Heart left ventricle (tissue), 16 donors: ENCODE data around the gene AGPAT2. TPM values are rescaled to one million over a fixed set of nuclear protein-coding genes. Genes with fewer than 3 reads are reported as not detected.
"Not testable (repeated sequence)": the region's sequence is repeated elsewhere in the genome, so short reads cannot be mapped to it uniquely, and the experiment has no call there.

Experiments used
- ATAC-seq, 4 donors: fragments of 200-7000 bp; cut with Tn5 transposase; one replicate each; pipeline ENCODE4 v1.9.1; 2020 to 2022; ENCODE audit warnings: moderate library complexity in 4 of 4, mild to moderate bottlenecking in 3 of 4, moderate number of reproducible peaks in 1 of 4
- DNase-seq, 5 donors: peaks; one replicate each; pipeline ENCODE4 v3.0.0-alpha.2; 2020
- H3K27ac ChIP-seq, 12 donors: fragments of 200-600 bp; sonication (generic) in 4 of 12; one replicate each; pipeline versions ENCODE4 v1.5.0 to v1.8.0; 2016 to 2022; ENCODE audit warnings: mild to moderate bottlenecking in 2 of 12
- H3K27me3 ChIP-seq, 9 donors: fragments of 200-600 bp; sonication (generic) in 2 of 9; one replicate each; pipeline versions ENCODE4 v1.5.1 to v1.8.0; 2016 to 2022; ENCODE audit warnings: mild to moderate bottlenecking in 3 of 9
- H3K36me3 ChIP-seq, 9 donors: fragments of 200-600 bp; sonication (generic) in 2 of 9; one replicate each; pipeline versions ENCODE4 v1.5.0 to v1.8.0; 2018 to 2022; ENCODE audit warnings: mild to moderate bottlenecking in 2 of 9
- H3K4me1 ChIP-seq, 12 donors: fragments of 200-600 bp; sonication (generic) in 4 of 12; one replicate each; pipeline versions ENCODE4 v1.5.0 to v1.8.0; 2016 to 2022; ENCODE audit warnings: mild to moderate bottlenecking in 3 of 12
- H3K4me3 ChIP-seq, 12 donors: fragments of 200-600 bp; sonication (generic) in 4 of 12; one replicate each; pipeline versions ENCODE4 v1.5.0 to v1.8.0; 2017 to 2022; ENCODE audit warnings: mild to moderate bottlenecking in 9 of 12, moderate library complexity in 4 of 12
- H3K9me3 ChIP-seq, 12 donors: fragments of 200-600 bp; sonication (generic) in 4 of 12; one replicate each; pipeline versions ENCODE4 v1.5.0 to v1.8.0; 2016 to 2022; ENCODE audit warnings: mild to moderate bottlenecking in 1 of 12
- POLR2A ChIP-seq, 2 donors: fragments of 450-650 bp; IDR thresholded peaks; one replicate each; pipeline ENCODE4 v1.6.1; 2017; ENCODE audit warnings: antibody characterized with exemption in 2 of 2, mild to moderate bottlenecking in 2 of 2, moderate library complexity in 2 of 2
- WGBS, 4 donors: extraction: QIAGEN DNeasy Blood & Tissue Kit in 2 of 4; methylation state at CpG; one replicate each; pipeline versions ENCODE4 v1.1.5 to v1.1.7; 2013 to 2018; 5-methylcytosine and 5-hydroxymethylcytosine counted together
- intact Hi-C, 10 donors: fragments of 100-400 bp; cut with DNase I; formaldehyde crosslinking; loops; one replicate each; pipeline versions ENCODE4 v1.11.1 to v1.14.2; 2022
- polyA plus RNA-seq, 2 donors: library from polyadenylated mRNA; stranded (reverse); fragments of 200-250 nt; gene quantifications; one replicate each; pipeline ENCODE4 v1.2.3, GENCODE V29; 2013
- total RNA-seq, 9 donors: library from RNA; depleted of rRNA in 2 of 9; stranded (reverse); fragments of >200 nt in 2 of 9; fragmentation: NEBNext Ultra II Directional in 3 of 9; extraction: Animal tissue kit (Norgen Biotek cat#: 25700) in 3 of 9; gene quantifications; one replicate each; pipeline versions ENCODE4 v1.1.0 to v1.2.4, GENCODE V29; 2016 to 2023
- TF ChIP-seq, protein P1 (sequence below), 12 donors: fragments of 200-600 bp; sonication (generic) in 4 of 12; IDR thresholded peaks; one replicate each; pipeline versions ENCODE4 v1.5.0 to v1.8.0; 2018 to 2022; ENCODE audit warnings: antibody characterized with exemption in 12 of 12, mild to moderate bottlenecking in 5 of 12
- donor health status: ischemic (EF 13 %, LVEDD 7.1; RV severe dilation, severe dysfunction).
- donor health status: healthy with polysubstance abuse.
- donor health status: DM: no; HTN: yes; CAD: no.
- donor health status: DM: no; HTN: no; CAD: no.
- donor health status: ischemic (EF 25% LVEDD 6.9; RV normal size, moderate dysfunction).
- donor health status: ischemic (EF 25% LVEDD 5.7; RV mildly dilated, moderate dysfunction).
- donor health status: healthy.
- donor health status: DM: yes; HTN: yes; CAD: no.
- donor health status: ischemic (EF 35%, LVEDD 5.7; RV mildly dilated, moderate dysfunction).
- donor health status: nonischemic (EF 11% LVEDD 7.7; RV severe dilation, severe dysfunction).
- donor health status: DM: yes; HTN: yes; CAD: no.
- donor health status: PGD.
- donor health status: ischemic (EF 29% LVEDD 5.4; RV normal size, mild dysfunction).
- donor health status: nonischemic (EF 23%, LVEDD 6.1; RV moderate dilation, normal function).

The AGPAT2 gene
- total and polyA plus RNA-seq, 11 donors = 52.4 to 122 (median 69.3) TPM

GRCh38 chr9:136634904-136635303 is 52.4 kb downstream of the AGPAT2 start:
- Histone ChIP-seq H3K9me3 (no peaks in the 10 kb centered on the region), H3K4me3 (no peak overlapping the region), H3K4me1 (peaks cover 0 to 18% (median 9%) of the 10 kb centered on the region in 12 donors), H3K27me3 (peaks cover 0 to 3% (median 0%) of the 10 kb centered on the region in 9 donors), H3K36me3 (no peaks in the 10 kb centered on the region), H3K27ac (no peak overlapping the region)
- WGBS, 4 donors = 89 to 93% (median 91%) methylated on average over 11 of the region's 11 CpGs
- intact Hi-C loops = no loop called here
- DNase-seq = no peak
- TF ChIP-seq, protein P1, sequence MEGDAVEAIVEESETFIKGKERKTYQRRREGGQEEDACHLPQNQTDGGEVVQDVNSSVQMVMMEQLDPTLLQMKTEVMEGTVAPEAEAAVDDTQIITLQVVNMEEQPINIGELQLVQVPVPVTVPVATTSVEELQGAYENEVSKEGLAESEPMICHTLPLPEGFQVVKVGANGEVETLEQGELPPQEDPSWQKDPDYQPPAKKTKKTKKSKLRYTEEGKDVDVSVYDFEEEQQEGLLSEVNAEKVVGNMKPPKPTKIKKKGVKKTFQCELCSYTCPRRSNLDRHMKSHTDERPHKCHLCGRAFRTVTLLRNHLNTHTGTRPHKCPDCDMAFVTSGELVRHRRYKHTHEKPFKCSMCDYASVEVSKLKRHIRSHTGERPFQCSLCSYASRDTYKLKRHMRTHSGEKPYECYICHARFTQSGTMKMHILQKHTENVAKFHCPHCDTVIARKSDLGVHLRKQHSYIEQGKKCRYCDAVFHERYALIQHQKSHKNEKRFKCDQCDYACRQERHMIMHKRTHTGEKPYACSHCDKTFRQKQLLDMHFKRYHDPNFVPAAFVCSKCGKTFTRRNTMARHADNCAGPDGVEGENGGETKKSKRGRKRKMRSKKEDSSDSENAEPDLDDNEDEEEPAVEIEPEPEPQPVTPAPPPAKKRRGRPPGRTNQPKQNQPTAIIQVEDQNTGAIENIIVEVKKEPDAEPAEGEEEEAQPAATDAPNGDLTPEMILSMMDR (IDR thresholded peaks at IDR 0.05) = no peak
- TF ChIP-seq POLR2A (IDR thresholded peaks at IDR 0.05) = no peak
- ATAC-seq = no peak

GRCh38 chr9:136632491-136633106 is 54.7 kb downstream of the AGPAT2 start:
- intact Hi-C loops = not testable (repeated sequence)

DNA sequence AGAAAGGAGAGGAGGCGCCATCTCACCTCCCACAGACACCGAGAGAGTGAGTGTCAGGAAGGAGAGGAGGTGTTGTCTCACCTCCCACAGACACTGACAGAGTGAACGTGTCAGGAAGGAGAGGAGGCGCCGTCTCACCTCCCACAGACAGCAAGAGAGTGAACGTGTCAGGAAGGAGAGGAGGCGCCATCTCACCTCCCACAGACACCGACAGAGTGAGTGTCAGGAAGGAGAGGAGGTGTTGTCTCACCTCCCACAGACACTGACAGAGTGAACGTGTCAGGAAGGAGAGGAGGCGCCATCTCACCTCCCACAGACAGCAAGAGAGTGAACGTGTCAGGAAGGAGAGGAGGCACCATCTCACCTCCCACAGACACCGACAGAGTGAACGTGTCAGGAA is 55.2 kb downstream of the AGPAT2 start:
- intact Hi-C loops, H3K9me3 ChIP-seq, DNase-seq, ATAC-seq, H3K27ac ChIP-seq, H3K27me3 ChIP-seq, H3K36me3 ChIP-seq, H3K4me3 ChIP-seq: not testable (repeated sequence)
- 43 to 57% (median 53%) methylated on average over 6 to 13 of the region's 13 CpGs for WGBS, 4 donors
- peaks cover 0 to 21% (median 9%) of the 10 kb centered on the region in 12 donors for H3K4me1 ChIP-seq

More at GRCh38 chr9:136632491-136633106, 54.7 kb downstream of the AGPAT2 start:
- DNase-seq, H3K9me3 ChIP-seq, H3K36me3 ChIP-seq, ATAC-seq, H3K4me3 ChIP-seq, H3K27ac ChIP-seq, H3K27me3 ChIP-seq: not testable (repeated sequence)
- H3K4me1 ChIP-seq = peaks cover 0 to 19% (median 9%) of the 10 kb centered on the region in 12 donors
- 65 to 73% (median 70%) methylated on average over 36 of the region's 36 CpGs for WGBS, 4 donors

- Histone ChIP-seq H3K4me3 (no peak overlapping the region), H3K4me1 (peaks cover 0 to 28% (median 12%) of the 10 kb centered on the region in 12 donors), H3K36me3 (no peaks in the 10 kb centered on the region), H3K9me3 (no peaks in the 10 kb centered on the region), H3K27me3 (peaks cover 0 to 3% (median 0%) of the 10 kb centered on the region in 9 donors), H3K27ac (no peak overlapping the region)
- 53 to 55% (median 55%) methylated on average over 31 of the region's 31 CpGs for WGBS, 4 donors
- peak; percentile 80 to 96 (median 92) for ATAC-seq
- TF ChIP-seq, protein P1 (IDR thresholded peaks at IDR 0.05) = peak; percentile 71 to 89 (median 82)
- TF ChIP-seq POLR2A (IDR thresholded peaks at IDR 0.05) = no peak
- DNase-seq = peak; percentile 79 to 92 (median 80)
- intact Hi-C loops = loop anchor here in 7 of 10 donors (1.0 to 2.0 kb wide), 4 partner anchors 143 to 146 kb away; no protein-coding TSS in a partner anchor
Measured at GRCh38 chr9:136631038-136632000, 55.9 kb downstream of the AGPAT2 start.

DNA sequence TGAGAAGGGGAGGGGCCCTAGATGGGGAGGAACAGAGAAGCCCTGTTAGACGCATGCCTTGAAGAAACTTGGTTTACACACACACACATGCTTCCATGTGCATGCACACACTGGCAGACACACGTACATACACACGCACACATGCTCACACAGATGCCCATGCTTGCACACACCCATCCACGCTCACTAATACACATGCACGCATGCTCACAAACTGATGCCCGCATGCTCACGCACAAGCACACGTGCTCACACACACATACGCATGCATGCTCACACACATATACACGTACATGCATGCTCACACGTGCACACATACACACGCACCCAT is 56.6 kb downstream of the AGPAT2 start:
- WGBS, 4 donors = 63 to 77% (median 73%) methylated on average over 12 of the region's 12 CpGs
- TF ChIP-seq, protein P1 (IDR thresholded peaks at IDR 0.05) = no peak
- TF ChIP-seq POLR2A (IDR thresholded peaks at IDR 0.05) = no peak

More for the DNA sequence above, 56.6 kb downstream of the AGPAT2 start:
- Histone ChIP-seq H3K27me3 (peaks cover 0 to 3% (median 0%) of the 10 kb centered on the region in 9 donors), H3K27ac (no peak overlapping the region), H3K9me3 (no peaks in the 10 kb centered on the region), H3K36me3 (no peaks in the 10 kb centered on the region), H3K4me3 (no peak overlapping the region), H3K4me1 (peaks cover 0 to 35% (median 18%) of the 10 kb centered on the region in 12 donors)
- ATAC-seq = no peak
- intact Hi-C loops = loop anchor here in 3 of 10 donors (1.0 to 2.0 kb wide), 2 partner anchors 142 kb away; no protein-coding TSS in a partner anchor
- no peak for DNase-seq
